SHP77 (cell line): Measurements from ENCODE around the gene CCT7.
A peak's percentile ranks its signal among the peaks of the same experiment; 100 is the strongest.

ENCODE experiments used
- DNase-seq, 2 experiments: peaks; one replicate each; lab custom pipeline; 2025; lab: John Stamatoyannopoulos, UW

CCT7 gene

DNA sequence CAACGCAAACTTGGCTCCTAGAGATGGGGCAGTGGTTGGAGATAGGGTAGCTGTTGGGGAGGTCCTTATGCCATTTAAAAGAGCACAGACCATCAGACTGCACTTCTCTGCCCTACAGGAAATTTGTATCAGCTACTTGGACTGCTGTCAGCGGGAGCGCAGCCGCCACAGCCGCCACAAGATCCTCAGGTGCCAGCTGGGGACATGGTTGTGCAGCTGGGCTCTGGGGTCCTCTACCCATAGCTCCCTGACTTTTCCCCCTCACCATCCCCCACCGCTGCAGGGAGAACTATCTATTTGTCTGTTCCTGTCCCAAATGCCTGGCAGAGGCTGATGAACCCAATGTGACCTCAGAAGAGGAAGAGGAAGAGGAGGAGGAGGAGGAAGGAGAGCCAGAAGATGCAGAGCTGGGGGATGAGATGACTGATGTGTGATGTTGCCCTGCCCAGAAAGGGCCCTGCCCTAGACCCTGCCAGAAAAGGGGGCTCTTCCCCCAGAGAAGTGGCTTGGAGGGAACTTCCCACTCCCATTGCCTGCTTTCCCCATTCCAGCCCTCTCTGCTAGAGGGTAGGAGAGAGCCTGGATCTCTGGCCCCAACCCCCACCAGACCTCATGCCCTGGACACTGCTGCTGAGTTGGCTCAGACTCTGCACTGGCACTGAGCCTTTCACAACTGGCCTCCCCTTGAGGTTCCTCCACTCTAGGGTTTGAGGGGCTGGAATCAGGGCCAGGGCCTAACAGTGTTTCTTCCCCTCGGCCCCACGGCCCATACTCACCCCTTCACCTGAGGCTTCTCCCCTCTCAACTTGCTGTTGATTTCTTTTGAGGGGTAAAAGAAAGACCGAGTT is 8.4 kb upstream of the CCT7 start:
- DNase-seq, result no peak

DNA sequence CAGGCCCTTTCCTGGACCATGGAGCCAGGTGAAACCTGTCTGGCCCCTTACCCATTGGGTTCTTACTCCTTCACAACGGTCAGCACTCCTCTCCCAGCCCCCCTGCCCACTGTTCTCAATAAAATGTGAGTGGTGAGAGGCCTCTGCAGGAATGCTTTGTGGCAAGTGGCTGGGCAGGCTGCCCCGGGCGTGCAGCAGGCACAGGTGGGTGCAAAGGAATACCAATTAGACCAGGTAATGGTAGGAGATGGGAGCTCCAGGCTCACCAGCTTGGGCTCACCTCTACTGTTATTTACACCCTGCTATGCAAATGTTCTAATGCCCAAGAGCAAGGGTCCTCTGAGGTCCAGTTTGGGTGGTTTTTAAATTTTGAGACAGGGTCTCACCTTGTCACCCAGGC is 7.0 kb upstream of the CCT7 start:
- no peak for DNase-seq

DNA sequence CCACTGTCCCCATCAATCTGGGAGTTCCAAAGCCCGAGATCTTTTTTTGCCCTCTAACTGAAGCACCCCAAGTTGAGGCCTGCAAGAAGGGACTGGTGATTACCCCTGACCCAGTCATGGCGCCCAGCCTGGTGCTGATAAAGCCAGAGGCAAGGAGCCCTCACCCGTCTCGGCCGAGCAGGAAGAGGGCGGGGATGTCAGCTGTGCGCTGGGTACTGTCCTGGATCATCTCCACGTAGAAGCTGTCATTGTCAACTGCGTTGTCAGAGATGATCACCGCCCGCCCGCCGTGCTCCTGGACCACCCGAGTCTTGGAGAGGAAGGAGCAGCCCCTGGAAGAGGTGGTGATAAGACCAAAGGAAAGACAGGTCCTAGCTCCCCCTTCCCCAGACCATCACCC is 5.5 kb upstream of the CCT7 start:
- DNase-seq, result no peak

DNA sequence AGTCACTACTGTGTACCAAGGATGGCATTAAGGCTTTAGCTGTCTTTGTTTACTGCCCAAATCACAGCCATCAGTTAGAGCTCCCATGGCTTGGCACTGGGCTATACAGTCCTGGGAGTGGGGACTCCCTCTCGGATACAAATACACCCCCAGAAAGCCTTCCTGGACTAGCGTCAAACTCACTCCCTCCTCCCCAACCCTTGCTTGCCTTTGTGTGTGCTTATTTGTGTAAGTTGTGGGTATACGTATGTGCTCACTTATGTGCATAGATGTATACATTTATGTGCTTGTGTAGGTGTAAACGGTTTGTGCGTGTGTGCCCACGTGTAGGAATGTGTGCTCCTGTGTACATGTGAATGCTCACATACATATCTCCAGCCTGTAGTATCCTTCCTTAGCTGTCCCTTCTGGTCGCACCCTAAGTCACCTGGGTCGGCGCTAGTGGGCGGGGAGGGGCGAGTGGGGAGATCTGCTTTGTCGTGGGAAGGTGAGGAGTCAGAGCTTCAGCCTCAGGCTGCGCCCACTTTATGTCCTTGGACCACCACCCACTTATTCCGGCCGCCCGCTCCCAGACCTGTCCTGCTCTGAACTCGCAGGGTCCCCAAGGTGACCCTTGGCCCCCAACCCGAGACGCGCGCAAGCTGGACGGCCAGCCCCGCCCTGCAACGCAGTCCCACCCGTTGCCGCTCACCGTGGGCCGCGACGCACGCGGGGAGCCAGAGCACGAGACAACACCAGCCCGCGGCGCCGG is 1.5 kb upstream of the CCT7 start:
- DNase-seq, result peak in 1 of 2 experiments; percentile 24

DNA sequence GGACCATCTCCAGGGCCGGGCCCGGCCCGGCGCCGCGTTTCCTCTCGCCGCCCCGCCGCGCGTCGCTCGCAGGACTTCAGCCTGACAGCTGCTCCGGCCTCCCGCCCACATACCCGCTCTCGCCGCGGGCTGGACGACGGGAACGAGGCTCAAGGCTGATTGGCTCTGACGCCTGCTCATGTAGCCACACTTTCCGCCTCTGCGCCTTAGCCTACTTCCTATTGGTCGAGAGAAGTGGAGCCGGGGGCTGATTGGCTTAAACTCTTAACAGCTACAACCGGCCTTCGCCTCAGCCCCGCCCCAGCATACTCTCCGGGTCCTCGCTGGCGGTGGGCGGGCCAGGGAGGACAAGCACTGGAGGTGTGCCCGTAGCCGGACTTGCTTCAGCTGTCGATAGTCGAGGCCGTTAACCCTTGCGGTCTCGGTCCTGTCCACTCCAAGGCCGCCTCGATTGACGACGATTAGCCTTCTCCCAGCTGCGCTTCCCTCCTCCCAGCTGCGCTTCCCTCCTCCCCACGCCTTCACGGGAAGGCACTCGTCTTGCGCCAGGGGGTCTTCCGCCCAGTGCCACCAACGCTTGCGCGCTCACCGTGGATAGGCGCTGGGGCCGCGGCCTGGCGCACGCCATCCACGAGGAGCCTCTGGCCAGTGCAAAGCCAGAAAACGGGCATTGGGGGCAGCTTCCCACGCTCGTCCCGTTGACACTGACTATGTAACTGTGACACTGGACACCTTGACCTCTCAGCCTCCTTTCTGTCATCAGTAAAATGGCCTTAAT is 765 bp upstream of the CCT7 start, which contains the start of gene PRADC1:
TSS of gene PRADC1 (minus strand) at position 86 of the 778 bp plus-strand sequence. CDS start at position 7, 79 bp downstream.
- DNase-seq, result peak; percentile 99

DNA sequence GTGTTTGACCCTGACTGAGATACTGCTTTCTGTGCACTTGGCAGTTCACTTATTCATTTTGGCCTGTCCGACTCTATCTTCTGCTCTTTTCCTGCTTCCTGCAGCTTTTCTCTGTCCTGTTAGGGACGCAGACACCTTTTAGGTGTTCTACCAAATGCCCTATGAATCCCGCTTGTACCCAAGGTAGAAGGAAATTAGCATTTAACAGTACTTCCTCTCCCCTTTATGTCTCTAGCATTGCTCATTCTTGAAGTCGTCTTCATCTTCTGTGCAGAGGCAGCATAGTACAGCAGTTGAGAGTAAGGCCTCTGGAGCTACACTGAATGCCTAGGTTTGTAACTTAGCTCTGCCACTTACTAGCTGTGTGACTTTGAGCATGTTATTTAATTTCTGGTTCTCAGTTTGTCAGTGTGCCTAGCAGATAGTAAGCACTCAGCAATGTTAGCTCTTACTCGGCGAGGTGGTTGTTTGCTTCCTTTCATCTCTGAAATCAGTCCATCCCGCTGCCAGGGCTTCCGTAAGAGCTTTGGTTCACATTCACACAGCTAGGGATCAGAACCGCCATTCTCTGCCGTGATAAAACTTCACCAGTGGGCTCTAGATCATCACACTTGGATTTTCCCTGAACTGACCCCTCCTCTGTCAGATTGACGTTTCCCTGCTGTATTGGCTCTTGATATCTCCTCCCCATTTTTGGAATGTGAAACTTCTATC is 1.4 kb downstream of the CCT7 start:
- DNase-seq, result no peak

DNA sequence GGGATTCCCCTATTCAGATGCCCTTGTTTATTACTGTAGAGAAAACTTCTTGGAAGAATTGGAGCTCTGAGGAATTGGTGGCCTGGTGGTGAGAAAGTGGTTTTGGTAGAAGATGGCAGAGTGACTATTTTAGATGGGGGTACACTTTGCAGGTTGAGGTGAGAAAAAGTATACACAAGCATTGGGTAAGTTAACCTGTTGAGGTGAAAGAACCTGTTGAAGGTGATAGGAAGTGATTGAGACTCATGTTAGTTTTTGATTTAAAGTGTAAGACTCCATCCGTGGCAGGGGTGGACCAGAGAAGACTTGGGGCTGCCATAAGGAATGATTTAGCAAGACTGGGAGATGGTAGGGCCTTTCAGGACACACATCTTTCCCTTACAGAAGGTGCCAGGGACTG is 3.1 kb downstream of the CCT7 start:
- no peak for DNase-seq

DNA sequence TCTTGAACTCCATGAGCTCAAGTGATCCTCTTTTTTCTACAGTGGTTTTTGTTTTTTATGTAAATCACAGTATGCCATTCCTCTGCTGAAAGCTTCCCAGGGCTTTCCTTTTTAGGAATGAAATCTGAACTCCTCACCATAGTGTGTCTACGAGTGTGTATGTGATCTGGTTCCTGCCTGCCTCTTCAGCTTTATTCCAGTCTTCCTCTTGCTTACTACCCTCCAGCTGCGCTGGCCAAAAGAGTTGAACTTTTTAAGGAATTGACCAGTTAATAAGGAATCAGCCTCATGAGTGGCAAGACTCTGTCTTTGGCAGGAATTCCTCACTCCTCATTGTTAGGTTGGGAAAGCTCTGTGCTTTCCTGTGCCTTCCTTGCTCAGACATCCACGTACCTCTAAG is 4.0 kb downstream of the CCT7 start:
- DNase-seq, result no peak

DNA sequence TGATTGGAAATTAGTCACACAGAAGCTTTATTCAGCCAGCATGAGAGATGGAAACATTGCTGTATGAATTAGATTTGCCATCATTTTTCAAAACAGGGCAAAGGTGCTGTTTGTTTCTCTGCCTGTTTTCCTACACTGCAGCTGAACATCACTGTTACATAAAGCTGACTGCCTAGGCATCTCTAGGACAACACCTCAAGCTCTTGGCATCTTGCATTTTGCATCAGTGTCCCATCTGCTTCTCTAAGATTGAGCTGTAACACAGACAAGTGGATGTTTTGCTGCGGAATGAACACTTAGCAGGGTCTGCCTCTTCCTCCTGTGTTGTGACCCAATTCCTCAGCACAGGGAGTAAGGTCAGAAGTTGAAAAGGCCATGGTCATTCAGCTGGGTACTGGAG is 4.9 kb downstream of the CCT7 start:
- no peak for DNase-seq

DNA sequence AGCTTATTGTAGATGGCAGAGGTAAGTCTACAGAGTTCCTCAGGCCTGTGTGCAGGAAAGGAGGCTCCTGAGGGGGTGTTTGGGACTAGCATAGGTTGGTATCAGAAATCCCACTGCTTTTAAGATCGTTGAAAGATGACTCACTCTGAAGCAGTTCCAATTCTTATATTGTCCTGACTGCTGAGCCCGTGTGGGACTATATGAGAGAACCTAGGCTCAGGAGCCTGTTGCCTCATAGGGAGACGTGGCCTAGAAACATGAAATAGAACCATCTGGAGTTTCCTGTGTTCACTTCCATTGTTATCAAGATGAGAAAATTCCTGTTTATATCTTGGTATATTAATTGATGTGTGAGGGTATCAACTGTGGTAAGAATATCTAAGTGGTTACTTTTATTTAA is 5.7 kb downstream of the CCT7 start:
- DNase-seq, result no peak

DNA sequence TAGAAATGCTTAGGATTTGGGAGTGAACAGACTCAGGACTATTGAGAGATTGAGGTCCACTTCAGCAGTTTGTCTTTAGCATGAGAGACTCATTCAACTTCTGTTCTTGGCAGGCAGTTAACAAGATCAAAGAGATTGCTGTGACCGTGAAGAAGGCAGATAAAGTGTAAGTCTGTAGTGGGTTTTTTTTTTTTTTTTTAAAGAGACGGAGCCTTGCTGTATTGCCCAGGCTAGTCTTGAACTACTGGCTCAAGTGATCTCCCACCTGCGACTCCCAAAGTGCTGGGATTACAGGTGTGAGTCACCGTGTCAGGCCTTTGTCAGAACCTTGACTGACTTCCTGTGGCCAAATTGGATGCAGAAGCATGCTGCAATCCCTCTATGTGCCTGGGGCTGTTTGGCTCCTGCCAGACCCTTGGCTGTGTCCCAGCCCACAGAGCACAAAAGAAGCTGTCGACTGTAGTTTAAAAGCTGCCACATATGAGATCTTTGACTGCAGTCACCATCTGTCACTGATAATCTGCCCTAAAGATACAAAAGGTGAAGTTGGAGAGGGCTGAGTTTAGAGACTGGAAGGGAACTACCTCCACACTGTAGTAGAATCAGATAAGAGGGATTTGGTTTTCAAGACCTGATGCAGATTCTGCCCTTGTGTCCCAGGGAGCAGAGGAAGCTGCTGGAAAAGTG is 9.9 kb downstream of the CCT7 start:
- DNase-seq, result no peak

DNA sequence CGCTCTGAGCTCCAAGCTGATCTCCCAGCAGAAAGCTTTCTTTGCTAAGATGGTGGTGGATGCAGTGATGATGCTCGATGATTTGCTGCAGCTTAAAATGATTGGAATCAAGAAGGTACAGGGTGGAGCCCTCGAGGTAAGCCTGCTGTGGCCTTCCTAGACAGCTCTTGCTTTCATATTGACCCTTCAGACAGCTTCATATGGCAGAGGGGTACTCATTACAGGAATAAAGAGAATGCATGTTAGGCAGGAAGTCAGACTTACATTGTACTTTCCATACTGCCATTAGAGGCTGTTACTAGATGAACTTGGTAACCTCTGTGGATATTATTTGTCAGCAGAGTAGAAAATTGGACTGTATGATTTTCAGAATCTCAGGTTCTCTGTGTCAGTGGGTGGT is 10.5 kb downstream of the CCT7 start:
- no peak for DNase-seq

DNA sequence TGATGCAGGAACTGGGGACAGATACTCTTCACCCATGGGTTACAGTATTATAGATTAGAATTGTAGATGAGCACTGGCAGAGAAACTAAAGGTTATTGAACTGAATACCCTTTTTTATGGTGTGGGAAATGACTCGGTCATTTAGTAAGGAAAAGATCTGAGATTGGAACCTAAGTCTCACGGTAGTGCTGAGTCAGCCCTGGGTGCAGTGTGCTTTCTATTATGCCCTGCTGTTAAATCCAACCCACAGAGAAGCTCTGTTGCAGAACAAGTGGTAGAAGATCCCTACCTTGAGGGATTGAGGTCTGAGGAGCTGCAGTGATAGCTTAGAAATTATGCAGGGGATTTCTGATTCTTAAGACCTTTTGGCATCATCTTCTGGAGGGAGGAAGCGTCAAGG is 12.7 kb downstream of the CCT7 start:
- no peak for DNase-seq

DNA sequence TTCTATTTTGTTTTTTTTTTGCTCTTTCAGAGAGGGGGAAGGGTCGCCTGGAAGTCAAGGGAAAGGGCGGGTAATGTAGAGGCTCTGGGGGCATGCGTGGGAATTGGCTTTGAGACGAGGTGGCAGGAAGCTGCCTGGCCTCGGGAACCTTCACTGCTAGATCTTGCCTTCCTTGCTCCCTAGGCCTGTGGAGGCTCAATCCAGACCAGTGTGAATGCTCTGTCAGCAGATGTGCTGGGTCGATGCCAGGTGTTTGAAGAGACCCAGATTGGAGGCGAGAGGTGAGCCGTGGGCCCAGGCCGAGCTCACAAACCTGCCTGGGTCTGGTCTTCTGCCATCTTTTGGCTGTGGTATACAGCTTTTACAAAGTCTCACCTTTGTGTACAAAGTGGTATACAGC is 15.5 kb downstream of the CCT7 start:
- no peak for DNase-seq

DNA sequence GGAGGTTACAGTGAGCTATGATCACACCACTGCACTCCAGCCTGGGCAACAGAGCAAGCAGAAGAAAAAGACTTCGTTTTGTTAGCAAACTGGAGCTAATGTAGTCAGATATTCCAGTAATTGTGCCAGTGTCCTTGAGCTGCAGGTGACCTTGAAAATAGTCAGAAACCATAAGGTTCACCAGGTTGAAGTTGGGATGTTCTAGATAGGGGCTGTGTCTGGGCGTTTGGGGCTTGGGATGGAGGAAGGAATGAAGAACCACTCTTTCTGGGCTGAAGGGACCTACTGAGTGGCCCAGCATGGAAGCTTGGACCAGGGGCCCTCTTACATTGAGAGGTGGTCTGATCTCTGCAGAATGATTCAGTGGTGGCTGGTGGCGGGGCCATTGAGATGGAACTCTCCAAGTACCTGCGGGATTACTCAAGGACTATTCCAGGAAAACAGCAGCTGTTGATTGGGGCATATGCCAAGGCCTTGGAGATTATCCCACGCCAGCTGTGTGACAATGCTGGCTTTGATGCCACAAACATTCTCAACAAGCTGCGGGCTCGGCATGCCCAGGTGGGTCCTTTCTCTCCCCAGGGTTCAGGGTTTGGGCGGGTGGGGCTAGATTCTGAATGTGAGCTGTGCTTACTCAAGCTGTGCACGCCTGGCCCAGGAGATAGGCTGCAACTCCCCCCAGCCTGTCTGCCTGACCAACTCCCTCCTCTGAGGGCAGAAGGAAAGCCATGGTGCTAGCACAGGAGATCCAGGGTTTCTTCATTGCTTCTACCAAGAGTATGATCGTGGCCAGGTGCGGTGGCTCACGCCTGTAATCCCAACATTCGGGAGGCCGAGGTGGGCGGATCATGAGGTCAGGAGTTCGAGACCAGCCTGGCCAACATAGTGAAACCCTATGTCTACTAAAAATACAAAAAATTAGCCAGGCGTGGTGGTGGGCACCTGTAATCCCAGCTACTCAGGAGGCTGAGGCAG is 17.1 kb downstream of the CCT7 start:
- DNase-seq, result no peak

DNA sequence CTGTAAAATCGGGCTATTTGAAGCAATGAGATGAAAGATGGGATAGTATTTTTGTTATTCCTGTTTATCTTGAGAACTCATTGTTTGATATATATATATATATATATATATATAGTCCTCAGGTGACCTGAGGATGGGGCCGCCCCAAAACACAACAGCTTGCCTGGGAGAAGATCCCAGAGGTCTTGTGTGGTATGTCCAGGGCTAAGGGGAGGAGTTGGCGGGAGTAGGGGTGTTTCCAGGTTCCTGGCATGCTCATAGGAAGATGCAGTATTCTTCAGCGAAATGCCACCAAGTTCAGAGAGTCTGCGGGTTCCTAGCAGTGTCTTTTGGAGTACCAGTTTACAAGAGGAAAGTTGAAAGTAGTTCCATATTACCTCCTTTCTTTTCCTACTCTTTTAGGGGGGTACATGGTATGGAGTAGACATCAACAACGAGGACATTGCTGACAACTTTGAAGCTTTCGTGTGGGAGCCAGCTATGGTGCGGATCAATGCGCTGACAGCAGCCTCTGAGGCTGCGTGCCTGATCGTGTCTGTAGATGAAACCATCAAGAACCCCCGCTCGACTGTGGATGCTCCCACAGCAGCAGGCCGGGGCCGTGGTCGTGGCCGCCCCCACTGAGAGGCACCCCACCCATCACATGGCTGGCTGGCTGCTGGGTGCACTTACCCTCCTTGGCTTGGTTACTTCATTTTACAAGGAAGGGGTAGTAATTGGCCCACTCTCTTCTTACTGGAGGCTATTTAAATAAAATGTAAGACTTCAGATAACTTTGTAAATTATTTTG is 18.3 kb downstream of the CCT7 start:
- no peak for DNase-seq

DNA sequence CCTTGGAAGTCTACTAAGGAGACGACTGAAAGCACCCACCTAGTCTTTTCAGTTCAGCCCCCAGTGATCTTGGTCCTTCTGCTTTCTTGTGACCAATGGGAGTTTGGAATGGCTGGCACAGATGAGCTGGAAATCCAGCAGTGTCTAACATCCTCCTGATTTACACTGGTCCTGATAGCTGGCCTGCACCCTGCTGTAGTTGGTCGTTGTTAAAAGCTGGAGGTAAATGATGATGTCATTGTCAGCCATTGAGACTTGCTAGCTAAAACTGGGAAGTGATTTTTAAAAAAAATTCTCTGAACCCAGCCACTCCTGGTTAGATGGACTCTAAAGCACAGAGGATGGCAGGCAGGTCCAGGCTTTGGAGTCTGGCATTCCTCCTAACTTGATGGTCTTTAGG is 19.3 kb downstream of the CCT7 start:
- no peak for DNase-seq

DNA sequence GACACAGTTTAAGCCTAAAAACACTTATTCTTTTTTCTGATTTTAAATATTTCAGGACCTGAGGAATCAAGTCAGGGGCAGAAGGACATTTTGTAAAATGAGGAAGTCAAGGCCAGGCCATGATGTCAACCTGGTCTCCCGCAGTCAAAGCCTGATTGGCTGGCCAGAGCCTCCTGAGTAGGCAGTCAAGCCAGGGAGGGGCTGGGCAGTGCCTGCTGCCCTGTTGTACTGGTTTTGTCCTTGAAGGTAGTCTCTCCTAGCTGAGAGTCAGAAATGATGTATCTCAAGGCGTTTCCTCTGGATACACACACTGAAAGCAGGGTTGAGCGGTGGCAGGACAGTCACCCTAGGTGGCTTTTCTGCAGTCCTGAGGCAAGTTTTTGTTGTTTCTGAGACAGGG is 19.8 kb downstream of the CCT7 start:
- no peak for DNase-seq

DNA sequence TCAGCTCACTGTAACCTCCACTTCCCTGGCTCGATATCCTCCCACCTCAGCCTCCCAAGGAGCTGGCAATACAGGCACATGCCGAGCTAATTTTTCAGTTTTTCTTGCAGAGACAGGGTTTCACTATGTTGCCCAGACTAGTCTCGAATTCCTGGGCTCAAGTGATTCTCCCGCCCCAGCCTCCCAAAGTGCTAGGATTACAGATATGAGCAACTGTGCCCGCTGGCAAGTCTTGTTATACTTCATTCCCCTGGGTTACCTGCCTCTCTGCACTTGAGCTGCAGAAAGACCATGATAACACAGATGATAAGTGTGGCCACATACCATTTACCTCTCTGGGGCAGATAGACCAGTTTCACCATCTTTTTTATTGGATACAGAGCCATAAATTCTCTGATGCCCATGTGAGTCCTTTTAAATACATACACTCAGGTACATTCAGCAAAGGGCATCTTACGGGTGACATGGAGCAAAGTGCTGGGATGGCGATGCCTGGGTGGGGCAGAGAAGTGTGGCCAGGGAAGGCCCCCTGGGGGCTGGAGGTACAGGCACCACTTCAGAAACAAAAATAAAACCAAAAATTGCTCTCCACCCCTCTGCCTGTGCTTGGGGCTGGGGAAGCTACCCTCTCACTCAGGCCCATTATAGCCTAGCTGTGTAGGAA is 20.4 kb downstream of the CCT7 start:
- DNase-seq, result no peak
